GM21367 (cell line): ENCODE results near the gene FOXL1.

Source experiments
- ATAC-seq: cut with Tn5 transposase; IDR thresholded peaks from one replicate; pipeline ENCODE4 v1.9.1; 2021; ENCODE audit not compliant: unreplicated experiment

FOXL1 gene

GRCh38 chr16:86567701-86568581, 10.4 kb upstream of the FOXL1 start:
- no peak for ATAC-seq

- no peak for ATAC-seq
These were observed 9.4 kb upstream of the FOXL1 start for GRCh38 chr16:86568677-86569623.

- no peak for ATAC-seq
These were observed 8.5 kb upstream of the FOXL1 start for GRCh38 chr16:86569701-86570447.

- ATAC-seq: no peak
These were observed 7.5 kb upstream of the FOXL1 start for GRCh38 chr16:86570558-86571529.

- no peak for ATAC-seq
These were observed 6.8 kb upstream of the FOXL1 start for GRCh38 chr16:86571530-86571915.

- ATAC-seq: no peak
These were observed 6.3 kb upstream of the FOXL1 start for GRCh38 chr16:86572041-86572521.

GRCh38 chr16:86572606-86573005, 5.7 kb upstream of the FOXL1 start:
- ATAC-seq: no peak

- ATAC-seq: no peak
These were observed 5.1 kb upstream of the FOXL1 start for GRCh38 chr16:86573215-86573614.

GRCh38 chr16:86573646-86574508, 4.5 kb upstream of the FOXL1 start:
- ATAC-seq: no peak

- no peak for ATAC-seq
These were observed 3.7 kb upstream of the FOXL1 start for GRCh38 chr16:86574646-86575045.

- no peak for ATAC-seq
These were observed 3.2 kb upstream of the FOXL1 start for GRCh38 chr16:86575095-86575685.

- no peak for ATAC-seq
These were observed 2.4 kb upstream of the FOXL1 start for GRCh38 chr16:86575754-86576557.

- ATAC-seq: no peak
These were observed 1.6 kb upstream of the FOXL1 start for GRCh38 chr16:86576591-86577313.

GRCh38 chr16:86577314-86577971, 906 bp upstream of the FOXL1 start:
- no peak for ATAC-seq

GRCh38 chr16:86578611-86579267, 390 bp downstream of the FOXL1 start:
- ATAC-seq: no peak
